HCEC 1CT (cell line): ENCODE measurements around the gene MYD88.

Experiments
- DNase-seq: peaks from one replicate; pipeline ENCODE4 v3.0.0-alpha.2; 2017

Gene MYD88

GRCh38 chr3:38138349-38139190 is at the start of gene MYD88:
MYD88 (plus strand) TSS chr3:38138661; CDS start chr3:38138701, 40 bp downstream.
- peak; percentile 62 for DNase-seq

GRCh38 chr3:38089163-38089562 is 49.3 kb upstream of the MYD88 start:
- DNase-seq: no peak

GRCh38 chr3:38090453-38090852 is 48.0 kb upstream of the MYD88 start:
- DNase-seq: no peak

GRCh38 chr3:38094999-38095398 is 43.5 kb upstream of the MYD88 start:
- DNase-seq: no peak

GRCh38 chr3:38095669-38096483 is 42.6 kb upstream of the MYD88 start:
- DNase-seq: no peak

- DNase-seq: no peak
These were observed 40.8 kb upstream of the MYD88 start for GRCh38 chr3:38097446-38098375.

- DNase-seq: no peak
These were observed 40.1 kb upstream of the MYD88 start for GRCh38 chr3:38098376-38098723.

- DNase-seq: no peak
These were observed 38.9 kb upstream of the MYD88 start for GRCh38 chr3:38099518-38099917.

- DNase-seq: no peak
These were observed 38.0 kb upstream of the MYD88 start for GRCh38 chr3:38100498-38100897.

GRCh38 chr3:38101811-38102443 is 36.5 kb upstream of the MYD88 start:
- DNase-seq: no peak

GRCh38 chr3:38102444-38102814 is 36.0 kb upstream of the MYD88 start:
- DNase-seq: peak; percentile 22

- DNase-seq: no peak
These were observed 32.9 kb upstream of the MYD88 start for GRCh38 chr3:38105525-38105924.

GRCh38 chr3:38107911-38108648 is 30.4 kb upstream of the MYD88 start:
- DNase-seq: no peak

- no peak for DNase-seq
These were observed 29.5 kb upstream of the MYD88 start for GRCh38 chr3:38108649-38109579.

- no peak for DNase-seq
These were observed 28.7 kb upstream of the MYD88 start for GRCh38 chr3:38109580-38110313.

- DNase-seq: no peak
These were observed 28.0 kb upstream of the MYD88 start for GRCh38 chr3:38110314-38111050.

- DNase-seq: no peak
These were observed 27.3 kb upstream of the MYD88 start for GRCh38 chr3:38111201-38111600.

- DNase-seq: no peak
These were observed 26.6 kb upstream of the MYD88 start for GRCh38 chr3:38111696-38112377.

GRCh38 chr3:38112378-38112761 is 26.1 kb upstream of the MYD88 start:
- DNase-seq: no peak
